Mesenteric fat pad (tissue), 1 donor: ENCODE measurements around the gene RFFL. TPM values are rescaled to one million over a fixed set of nuclear protein-coding genes. Genes with fewer than 3 reads are reported as not detected.
"Not testable (repeated sequence)": the region's sequence is repeated elsewhere in the genome, so short reads cannot be mapped to it uniquely, and the experiment has no call there.

ENCODE experiments used
- DNase-seq: peaks from one replicate; pipeline ENCODE4 v3.0.0-alpha.2; 2020; ENCODE audit warnings: low spot score
- total RNA-seq: library from RNA; stranded (reverse); fragmentation: NEBNext Ultra II Directional; extraction: Animal tissue kit (Norgen Biotek cat#: 25700); gene quantifications from one replicate; pipeline ENCODE4 v1.2.1, GENCODE V29; 2021
- donor health status: DM: yes; HTN: yes; CAD: no.

The RFFL gene
- total RNA-seq, 1 donor from 2014 or later: 23.7 TPM

GRCh38 chr17:35051183-35051578 is 12.3 kb downstream of the RFFL start:
- DNase-seq: no peak

GRCh38 chr17:35050170-35050569 is 13.3 kb downstream of the RFFL start:
- DNase-seq: no peak

- DNase-seq: no peak
These were observed 14.7 kb downstream of the RFFL start for GRCh38 chr17:35048685-35049379.

GRCh38 chr17:35046740-35047283 is 16.7 kb downstream of the RFFL start:
- no peak for DNase-seq

GRCh38 chr17:35046245-35046644 is 17.3 kb downstream of the RFFL start:
- DNase-seq: no peak

DNA sequence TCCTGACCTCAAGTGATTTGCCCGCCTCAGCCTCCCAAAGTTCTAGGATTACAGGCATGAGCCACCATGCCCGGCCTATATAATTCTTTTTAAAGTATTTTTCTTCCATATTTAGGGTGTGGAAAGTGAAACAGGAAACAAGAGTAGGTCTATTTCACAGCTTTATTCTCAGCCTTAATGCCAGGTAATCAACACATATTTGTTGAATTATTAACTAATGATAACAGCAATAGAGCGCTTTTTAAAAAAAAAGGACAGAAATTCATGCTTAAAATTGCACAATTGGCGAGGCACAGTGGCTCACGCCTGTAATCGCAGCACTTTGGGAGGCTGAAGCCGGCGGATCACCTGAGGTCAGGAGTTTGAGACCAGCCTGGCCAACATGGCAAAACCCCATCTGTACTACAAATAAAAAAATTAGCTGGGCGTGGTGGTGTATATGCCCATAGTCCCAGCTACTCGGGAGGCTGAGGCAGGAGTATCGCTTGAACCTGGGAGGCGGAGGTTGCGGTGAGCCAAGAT is 18.0 kb downstream of the RFFL start:
- not testable (repeated sequence) for DNase-seq

DNA sequence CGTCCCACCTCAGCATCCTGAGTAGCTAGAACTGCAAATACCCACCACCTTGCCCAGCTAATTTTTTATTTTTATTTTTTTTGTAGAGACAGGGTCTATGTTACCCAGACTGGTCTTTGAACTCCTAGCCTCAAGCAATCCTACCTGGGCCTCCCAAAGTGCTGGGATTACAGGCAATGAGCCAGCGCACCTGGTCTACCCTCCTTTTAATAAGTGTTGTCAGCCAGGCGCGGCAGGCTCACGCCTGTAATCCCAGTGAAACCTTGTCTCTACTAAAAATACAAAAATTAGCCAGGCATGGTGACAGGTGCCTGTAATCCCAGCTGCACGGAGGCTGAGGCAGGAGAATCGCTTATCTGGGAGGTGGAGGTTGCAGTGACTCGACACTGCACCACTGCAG is 19.3 kb downstream of the RFFL start:
- DNase-seq: no peak

DNA sequence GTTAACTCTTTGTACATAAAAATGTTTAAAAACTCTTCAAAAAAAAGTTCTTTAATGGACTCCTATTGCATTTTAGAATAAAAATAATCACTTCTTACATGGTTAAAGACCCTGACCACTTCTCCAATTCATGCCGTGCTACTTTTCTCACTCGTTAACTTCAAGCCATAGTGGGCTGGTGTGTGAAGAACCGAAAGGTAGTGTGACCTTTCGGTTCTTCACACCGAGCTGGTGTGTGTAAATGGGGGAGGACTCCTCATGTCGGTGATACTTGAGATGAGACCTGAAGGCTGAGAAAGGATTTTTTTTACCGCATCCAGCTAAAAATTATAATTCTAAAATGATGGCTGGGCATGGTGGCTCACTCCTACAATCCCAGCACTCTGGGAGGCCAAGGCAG is 22.1 kb downstream of the RFFL start:
- DNase-seq: no peak

GRCh38 chr17:35038453-35038852 is 25.1 kb downstream of the RFFL start:
- no peak for DNase-seq

DNA sequence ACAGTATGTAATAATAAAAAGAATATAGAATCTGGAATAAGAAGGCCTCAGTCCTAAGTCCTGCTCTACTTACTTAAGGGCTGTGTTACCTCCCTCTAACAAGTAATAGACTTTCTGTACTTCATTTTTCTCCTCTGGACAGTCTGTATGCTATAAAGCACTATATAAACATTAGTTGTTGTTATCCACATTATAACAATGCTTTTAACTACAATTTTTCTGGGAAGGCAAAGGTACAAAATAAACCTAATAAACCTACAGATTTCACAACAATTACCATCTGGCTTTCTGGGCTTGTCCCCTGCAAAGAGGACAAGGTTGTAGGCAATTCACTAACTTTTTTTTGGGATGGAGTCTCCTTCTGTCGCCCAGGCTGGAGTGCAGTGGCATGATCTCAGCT is 32.7 kb downstream of the RFFL start:
- DNase-seq: no peak

DNA sequence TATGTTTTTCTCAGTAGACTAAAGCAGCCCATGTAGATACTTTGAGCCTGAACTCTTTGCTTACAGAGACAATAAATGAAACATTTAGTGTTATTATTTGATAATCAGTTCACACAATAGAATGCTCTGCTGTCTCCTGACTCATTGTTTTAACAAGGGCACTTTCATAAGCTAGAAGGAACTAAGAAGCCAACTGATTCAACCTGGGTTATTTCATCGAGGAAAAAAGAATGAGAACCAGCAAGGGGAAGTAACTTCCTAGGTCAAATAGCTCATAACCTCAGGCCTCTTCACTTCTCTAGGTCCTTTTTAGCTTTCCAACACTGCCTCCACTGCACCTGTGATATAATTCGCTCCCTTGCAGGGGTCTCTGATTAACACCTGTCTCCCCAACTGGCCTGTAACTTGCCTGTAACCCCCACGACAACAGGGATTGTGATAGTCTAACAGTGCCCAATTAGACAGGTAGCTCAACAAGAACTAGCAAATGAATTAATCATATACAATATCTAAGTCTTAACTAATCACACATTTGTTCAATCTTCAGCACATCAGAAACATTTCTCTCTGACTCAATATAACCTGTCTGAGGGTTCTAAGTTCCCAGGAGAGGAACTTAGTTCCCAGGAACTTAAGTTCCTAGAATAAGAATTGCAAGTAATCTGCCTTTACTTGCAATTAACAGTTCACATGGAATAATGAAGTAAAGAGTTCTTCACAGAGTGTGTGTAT is 34.8 kb downstream of the RFFL start:
- DNase-seq: no peak

GRCh38 chr17:35028097-35028496 is 35.4 kb downstream of the RFFL start:
- not testable (repeated sequence) for DNase-seq

- DNase-seq: no peak
These were observed 38.0 kb downstream of the RFFL start for GRCh38 chr17:35025541-35025940.

GRCh38 chr17:35023538-35023937 is 40.0 kb downstream of the RFFL start:
- DNase-seq: no peak

DNA sequence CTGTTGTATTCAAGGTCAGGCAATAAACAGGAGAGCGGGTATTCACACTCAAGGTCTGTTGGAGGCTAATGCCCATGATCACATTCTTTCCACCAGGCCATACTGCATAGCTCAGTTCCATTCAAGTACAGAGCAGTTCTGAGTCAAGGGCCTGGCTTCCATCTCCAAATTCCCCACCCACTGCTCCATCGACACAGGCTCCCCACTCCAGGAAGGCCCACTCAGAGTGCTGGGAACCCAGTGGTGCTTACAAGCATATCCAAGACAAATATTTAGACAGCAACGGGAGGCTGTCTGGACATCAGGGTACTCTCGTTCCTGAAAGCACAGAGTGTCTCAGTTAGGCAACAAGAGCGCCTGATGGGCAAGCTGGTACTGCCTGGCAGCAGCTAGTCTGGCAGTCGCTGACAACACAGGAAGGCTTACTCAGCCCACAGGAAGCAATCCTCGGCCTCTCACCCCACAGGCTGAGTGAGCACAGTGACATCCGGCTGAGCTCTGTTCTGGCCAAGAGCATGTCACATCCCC is 40.9 kb downstream of the RFFL start:
- no peak for DNase-seq

- DNase-seq: no peak
These were observed 41.8 kb downstream of the RFFL start for GRCh38 chr17:35021520-35022380.

GRCh38 chr17:35019386-35020179 is 43.9 kb downstream of the RFFL start:
- no peak for DNase-seq

GRCh38 chr17:35018814-35019213 is 44.7 kb downstream of the RFFL start:
- no peak for DNase-seq

DNA sequence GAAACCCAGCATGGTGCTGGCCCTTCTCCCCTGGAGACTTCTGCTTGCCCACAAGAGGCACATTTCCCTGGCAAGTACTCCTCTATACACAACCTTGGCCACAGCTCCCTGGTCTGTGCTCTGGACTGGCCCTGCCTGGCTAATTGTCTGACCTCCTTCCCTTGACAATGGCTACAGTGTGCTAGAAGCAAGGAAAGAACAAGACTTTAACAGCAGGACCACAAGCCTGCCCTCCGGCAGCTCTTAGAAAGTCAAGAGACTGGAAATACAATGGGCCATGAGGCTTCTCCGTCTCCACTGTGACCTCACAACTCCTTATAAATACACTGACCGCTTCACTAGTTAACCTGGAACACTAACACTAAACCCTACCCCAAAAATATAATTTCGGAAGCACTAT is 46.5 kb downstream of the RFFL start:
- peak; percentile 33 for DNase-seq

GRCh38 chr17:35016369-35016768 is 47.1 kb downstream of the RFFL start:
- DNase-seq: no peak
